ELR (cell line): ENCODE measurements around the gene HERC4.
"Not testable (repeated sequence)": the region's sequence is repeated elsewhere in the genome, so short reads cannot be mapped to it uniquely, and the experiment has no call there.

Experiments
- DNase-seq: peaks from one replicate; pipeline ENCODE4 v3.0.0-alpha.2; 2015; ENCODE audit warnings: low read depth

Gene HERC4

GRCh38 chr10:67878133-67878532, 196.9 kb downstream of the HERC4 start:
- no peak for DNase-seq

- not testable (repeated sequence) for DNase-seq
Measured at GRCh38 chr10:67877421-67877820, 197.7 kb downstream of the HERC4 start.

DNA sequence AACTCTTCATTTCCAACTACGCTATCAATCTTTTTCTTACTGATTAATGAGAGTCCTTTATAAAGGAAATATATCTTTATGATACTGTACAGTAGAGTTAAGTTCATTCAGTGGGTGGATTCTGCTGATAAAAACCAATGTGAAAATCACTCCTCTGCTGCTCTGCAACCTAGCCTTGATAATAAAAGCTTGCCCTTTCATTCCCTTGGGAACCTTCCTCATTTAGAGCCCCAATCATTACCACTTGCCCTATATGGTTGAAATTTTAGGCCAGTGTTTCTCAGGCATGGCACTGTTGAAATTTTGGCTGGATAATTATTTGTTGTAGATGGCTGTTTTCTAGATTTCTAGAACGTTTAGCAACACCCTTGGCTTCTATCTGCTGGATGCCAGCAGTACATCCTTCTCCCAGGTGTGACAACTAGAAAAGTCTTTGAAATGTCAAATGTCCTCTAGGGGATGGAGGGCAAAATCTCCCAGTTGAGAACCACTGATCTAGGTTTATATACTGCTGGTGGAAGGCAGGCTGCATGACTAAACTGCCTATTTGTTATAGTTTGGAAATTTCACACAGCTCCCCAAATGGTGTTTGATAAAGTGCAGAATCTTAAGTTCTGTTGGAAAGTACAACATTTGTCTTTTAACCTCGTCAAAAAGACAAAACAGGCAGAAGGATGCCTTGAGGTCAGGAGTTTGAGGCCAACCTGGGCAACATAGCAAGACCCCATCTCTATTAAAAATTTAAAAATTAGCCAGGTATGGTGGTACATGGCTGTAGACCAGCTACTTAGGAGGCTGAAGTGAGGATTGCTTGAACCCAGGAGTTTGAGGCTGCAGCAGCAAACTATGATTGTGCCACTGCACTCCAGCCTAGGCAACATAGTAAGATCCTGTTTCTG, 199.5 kb downstream of the HERC4 start:
- DNase-seq: no peak
